ENCODE results near the gene HERPUD1.

DNA sequence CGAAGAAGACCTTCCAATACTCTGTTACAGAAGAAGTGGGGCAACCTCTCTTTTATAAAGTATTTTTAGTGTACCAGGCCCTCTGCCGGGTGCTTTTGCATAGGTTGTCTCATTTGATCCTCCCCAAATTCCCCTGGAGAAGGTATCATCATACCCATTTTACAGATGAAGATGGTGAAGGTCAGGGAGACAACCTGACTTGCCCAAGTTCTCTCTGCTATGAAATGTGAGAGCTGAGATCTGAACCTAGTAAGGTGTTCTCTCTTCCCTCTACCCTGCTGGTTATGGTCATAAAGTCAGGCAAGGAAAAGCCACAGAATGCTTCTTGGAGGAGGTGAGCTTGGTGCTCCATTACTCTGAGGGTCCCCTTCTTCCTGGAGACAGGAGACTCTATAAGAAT is 28.1 kb upstream of the HERPUD1 start:
- TF ChIP-seq, protein P1, sequence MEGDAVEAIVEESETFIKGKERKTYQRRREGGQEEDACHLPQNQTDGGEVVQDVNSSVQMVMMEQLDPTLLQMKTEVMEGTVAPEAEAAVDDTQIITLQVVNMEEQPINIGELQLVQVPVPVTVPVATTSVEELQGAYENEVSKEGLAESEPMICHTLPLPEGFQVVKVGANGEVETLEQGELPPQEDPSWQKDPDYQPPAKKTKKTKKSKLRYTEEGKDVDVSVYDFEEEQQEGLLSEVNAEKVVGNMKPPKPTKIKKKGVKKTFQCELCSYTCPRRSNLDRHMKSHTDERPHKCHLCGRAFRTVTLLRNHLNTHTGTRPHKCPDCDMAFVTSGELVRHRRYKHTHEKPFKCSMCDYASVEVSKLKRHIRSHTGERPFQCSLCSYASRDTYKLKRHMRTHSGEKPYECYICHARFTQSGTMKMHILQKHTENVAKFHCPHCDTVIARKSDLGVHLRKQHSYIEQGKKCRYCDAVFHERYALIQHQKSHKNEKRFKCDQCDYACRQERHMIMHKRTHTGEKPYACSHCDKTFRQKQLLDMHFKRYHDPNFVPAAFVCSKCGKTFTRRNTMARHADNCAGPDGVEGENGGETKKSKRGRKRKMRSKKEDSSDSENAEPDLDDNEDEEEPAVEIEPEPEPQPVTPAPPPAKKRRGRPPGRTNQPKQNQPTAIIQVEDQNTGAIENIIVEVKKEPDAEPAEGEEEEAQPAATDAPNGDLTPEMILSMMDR (IDR thresholded peaks at IDR 0.05), result no peak
- TF ChIP-seq SMC3 (IDR thresholded peaks at IDR 0.05; ENCODE audit: low read depth, low read length) (no peak), NRF1 (IDR thresholded peaks at IDR 0.05; ENCODE audit: low read depth, low read length) (no peak), GATA2 (CRISPR knock-in tag; IDR thresholded peaks at IDR 0.05) (no peak), RFX5 (IDR thresholded peaks at IDR 0.05; ENCODE audit: low read length) (no peak), EP300 (IDR thresholded peaks at IDR 0.05; ENCODE audit: borderline replicate concordance in 1 of 2, low read depth in 1 of 2, low read length in 1 of 2) (no peak), YY1 (IDR thresholded peaks at IDR 0.05; ENCODE audit: low read depth) (no peak), TAF1 (IDR thresholded peaks at IDR 0.05; ENCODE audit: borderline replicate concordance, low read depth, low read length) (no peak), POLR2AphosphoS5 (IDR thresholded peaks at IDR 0.05; ENCODE audit: low read depth, low read length) (no peak)
- TF ChIP-seq, protein P2, sequence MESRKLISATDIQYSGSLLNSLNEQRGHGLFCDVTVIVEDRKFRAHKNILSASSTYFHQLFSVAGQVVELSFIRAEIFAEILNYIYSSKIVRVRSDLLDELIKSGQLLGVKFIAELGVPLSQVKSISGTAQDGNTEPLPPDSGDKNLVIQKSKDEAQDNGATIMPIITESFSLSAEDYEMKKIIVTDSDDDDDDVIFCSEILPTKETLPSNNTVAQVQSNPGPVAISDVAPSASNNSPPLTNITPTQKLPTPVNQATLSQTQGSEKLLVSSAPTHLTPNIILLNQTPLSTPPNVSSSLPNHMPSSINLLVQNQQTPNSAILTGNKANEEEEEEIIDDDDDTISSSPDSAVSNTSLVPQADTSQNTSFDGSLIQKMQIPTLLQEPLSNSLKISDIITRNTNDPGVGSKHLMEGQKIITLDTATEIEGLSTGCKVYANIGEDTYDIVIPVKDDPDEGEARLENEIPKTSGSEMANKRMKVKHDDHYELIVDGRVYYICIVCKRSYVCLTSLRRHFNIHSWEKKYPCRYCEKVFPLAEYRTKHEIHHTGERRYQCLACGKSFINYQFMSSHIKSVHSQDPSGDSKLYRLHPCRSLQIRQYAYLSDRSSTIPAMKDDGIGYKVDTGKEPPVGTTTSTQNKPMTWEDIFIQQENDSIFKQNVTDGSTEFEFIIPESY (IDR thresholded peaks at IDR 0.05; ENCODE audit: borderline replicate concordance, low read depth), result no peak
- TF ChIP-seq, protein P3, sequence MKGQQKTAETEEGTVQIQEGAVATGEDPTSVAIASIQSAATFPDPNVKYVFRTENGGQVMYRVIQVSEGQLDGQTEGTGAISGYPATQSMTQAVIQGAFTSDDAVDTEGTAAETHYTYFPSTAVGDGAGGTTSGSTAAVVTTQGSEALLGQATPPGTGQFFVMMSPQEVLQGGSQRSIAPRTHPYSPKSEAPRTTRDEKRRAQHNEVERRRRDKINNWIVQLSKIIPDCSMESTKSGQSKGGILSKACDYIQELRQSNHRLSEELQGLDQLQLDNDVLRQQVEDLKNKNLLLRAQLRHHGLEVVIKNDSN (IDR thresholded peaks at IDR 0.05; ENCODE audit: borderline replicate concordance, low read depth), result no peak
- TF ChIP-seq, protein P4, sequence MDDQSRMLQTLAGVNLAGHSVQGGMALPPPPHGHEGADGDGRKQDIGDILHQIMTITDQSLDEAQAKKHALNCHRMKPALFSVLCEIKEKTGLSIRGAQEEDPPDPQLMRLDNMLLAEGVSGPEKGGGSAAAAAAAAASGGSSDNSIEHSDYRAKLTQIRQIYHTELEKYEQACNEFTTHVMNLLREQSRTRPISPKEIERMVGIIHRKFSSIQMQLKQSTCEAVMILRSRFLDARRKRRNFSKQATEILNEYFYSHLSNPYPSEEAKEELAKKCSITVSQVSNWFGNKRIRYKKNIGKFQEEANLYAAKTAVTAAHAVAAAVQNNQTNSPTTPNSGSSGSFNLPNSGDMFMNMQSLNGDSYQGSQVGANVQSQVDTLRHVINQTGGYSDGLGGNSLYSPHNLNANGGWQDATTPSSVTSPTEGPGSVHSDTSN (IDR thresholded peaks at IDR 0.05), result no peak
- TF ChIP-seq, protein P5, sequence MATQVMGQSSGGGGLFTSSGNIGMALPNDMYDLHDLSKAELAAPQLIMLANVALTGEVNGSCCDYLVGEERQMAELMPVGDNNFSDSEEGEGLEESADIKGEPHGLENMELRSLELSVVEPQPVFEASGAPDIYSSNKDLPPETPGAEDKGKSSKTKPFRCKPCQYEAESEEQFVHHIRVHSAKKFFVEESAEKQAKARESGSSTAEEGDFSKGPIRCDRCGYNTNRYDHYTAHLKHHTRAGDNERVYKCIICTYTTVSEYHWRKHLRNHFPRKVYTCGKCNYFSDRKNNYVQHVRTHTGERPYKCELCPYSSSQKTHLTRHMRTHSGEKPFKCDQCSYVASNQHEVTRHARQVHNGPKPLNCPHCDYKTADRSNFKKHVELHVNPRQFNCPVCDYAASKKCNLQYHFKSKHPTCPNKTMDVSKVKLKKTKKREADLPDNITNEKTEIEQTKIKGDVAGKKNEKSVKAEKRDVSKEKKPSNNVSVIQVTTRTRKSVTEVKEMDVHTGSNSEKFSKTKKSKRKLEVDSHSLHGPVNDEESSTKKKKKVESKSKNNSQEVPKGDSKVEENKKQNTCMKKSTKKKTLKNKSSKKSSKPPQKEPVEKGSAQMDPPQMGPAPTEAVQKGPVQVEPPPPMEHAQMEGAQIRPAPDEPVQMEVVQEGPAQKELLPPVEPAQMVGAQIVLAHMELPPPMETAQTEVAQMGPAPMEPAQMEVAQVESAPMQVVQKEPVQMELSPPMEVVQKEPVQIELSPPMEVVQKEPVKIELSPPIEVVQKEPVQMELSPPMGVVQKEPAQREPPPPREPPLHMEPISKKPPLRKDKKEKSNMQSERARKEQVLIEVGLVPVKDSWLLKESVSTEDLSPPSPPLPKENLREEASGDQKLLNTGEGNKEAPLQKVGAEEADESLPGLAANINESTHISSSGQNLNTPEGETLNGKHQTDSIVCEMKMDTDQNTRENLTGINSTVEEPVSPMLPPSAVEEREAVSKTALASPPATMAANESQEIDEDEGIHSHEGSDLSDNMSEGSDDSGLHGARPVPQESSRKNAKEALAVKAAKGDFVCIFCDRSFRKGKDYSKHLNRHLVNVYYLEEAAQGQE (IDR thresholded peaks at IDR 0.05; ENCODE audit: low read depth, low read length), result no peak

Measured in SK-N-SH (cell line).